ENCODE results near the gene NRXN3. TPM values are rescaled to one million over a fixed set of nuclear protein-coding genes. Genes with fewer than 3 reads are reported as not detected.

NRXN3 gene
- total RNA-seq, 3 donors from 2014 or later: 2.1 to 27.3 (median 2.6) TPM

- H3K4me3 ChIP-seq: no peak overlapping the region
- DNase-seq: no peak
- H3K9me3 ChIP-seq: no peaks in the 10 kb centered on the region
- intact Hi-C loops (cut with DNase I, micrococcal nuclease): no loop called here
- TF ChIP-seq, protein P1, sequence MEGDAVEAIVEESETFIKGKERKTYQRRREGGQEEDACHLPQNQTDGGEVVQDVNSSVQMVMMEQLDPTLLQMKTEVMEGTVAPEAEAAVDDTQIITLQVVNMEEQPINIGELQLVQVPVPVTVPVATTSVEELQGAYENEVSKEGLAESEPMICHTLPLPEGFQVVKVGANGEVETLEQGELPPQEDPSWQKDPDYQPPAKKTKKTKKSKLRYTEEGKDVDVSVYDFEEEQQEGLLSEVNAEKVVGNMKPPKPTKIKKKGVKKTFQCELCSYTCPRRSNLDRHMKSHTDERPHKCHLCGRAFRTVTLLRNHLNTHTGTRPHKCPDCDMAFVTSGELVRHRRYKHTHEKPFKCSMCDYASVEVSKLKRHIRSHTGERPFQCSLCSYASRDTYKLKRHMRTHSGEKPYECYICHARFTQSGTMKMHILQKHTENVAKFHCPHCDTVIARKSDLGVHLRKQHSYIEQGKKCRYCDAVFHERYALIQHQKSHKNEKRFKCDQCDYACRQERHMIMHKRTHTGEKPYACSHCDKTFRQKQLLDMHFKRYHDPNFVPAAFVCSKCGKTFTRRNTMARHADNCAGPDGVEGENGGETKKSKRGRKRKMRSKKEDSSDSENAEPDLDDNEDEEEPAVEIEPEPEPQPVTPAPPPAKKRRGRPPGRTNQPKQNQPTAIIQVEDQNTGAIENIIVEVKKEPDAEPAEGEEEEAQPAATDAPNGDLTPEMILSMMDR (IDR thresholded peaks at IDR 0.05): no peak
- H3K4me1 ChIP-seq (ENCODE audit: low read depth): no peaks in the 10 kb centered on the region
- H3K36me3 ChIP-seq (ENCODE audit: low read depth): no peaks in the 10 kb centered on the region
- no peak for ATAC-seq
Measured at GRCh38 chr14:78173346-78174035, 3.3 kb downstream of the NRXN3 start.

DNA sequence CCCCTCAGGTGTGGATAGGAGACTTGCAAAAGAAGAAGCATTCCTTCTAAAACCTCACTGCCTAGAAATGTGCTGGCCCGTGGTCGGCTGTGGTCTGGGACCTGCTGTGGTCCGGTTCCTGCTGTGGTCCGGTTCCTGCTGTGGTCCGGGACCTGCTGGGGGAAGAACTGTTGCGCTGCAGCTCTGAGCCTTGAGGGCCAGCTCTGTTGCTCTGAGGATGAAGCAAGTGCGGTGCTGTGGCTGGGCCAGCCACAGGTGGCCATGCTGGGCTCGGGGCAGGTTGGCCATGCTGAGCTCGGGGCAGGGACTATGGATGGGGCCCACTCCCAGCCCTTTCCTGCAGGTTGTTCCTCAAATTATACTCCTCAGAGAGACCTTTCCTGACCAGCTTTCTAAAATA, 5.2 kb downstream of the NRXN3 start:
- intact Hi-C loops (cut with DNase I, micrococcal nuclease): no loop called here
- DNase-seq: no peak
- H3K36me3 ChIP-seq (ENCODE audit: low read depth): no peaks in the 10 kb centered on the region
- H3K4me3 ChIP-seq: no peak overlapping the region
- no peaks in the 10 kb centered on the region for H3K4me1 ChIP-seq (ENCODE audit: low read depth)
- TF ChIP-seq, protein P1 (IDR thresholded peaks at IDR 0.05): no peak
- H3K9me3 ChIP-seq: no peaks in the 10 kb centered on the region
- no peak for ATAC-seq

DNA sequence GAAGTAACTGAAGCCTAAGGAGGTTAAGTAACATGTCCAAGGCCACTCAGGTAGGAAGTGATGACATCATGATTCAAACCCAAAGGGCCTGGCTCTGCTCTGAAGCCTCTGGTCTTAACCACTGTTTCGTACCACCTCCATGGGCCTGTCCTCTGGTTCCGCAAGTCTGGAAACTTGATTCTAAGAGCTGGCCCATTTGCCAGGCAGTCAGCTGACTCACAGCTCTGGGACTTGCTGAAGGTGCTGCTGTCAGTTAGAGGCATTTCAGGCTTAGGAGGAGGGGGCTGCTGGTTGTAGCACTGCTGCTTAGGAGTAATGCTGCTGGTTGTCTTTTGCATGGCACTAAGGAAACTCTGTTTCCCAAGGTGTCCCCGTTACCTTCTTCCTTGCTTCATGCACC, 7.9 kb downstream of the NRXN3 start:
- ATAC-seq (no peak), DNase-seq (no peak)
- no peaks in the 10 kb centered on the region for H3K4me1 ChIP-seq (ENCODE audit: low read depth)
- no peaks in the 10 kb centered on the region for H3K9me3 ChIP-seq
- TF ChIP-seq, protein P1 (IDR thresholded peaks at IDR 0.05): no peak
- intact Hi-C loops (cut with DNase I, micrococcal nuclease): no loop called here
- no peak overlapping the region for H3K4me3 ChIP-seq
- no peaks in the 10 kb centered on the region for H3K36me3 ChIP-seq (ENCODE audit: low read depth)

DNA sequence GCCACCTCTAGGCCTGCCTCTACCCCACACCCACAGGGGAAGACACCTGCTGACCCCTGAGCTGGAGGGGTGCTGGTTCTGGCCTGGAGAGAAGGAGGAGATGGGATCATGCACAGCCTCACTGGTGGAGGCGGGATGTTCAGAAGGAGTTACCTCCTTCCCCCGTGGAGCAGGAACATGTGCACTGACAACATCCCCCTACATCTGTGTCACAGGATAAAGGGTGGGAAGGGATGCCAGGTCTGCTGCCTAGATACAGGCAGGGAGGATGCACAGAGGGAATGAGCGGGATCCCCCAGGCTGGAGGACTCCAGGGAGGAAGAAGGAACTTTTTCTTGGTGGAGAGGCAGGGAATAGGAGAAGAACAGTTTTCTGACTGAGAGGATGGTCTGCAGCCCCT, 8.8 kb downstream of the NRXN3 start:
- H3K36me3 ChIP-seq (ENCODE audit: low read depth): no peaks in the 10 kb centered on the region
- no peak overlapping the region for H3K4me3 ChIP-seq
- DNase-seq (no peak), ATAC-seq (no peak)
- no peaks in the 10 kb centered on the region for H3K9me3 ChIP-seq
- intact Hi-C loops (cut with DNase I, micrococcal nuclease): no loop called here
- no peaks in the 10 kb centered on the region for H3K4me1 ChIP-seq (ENCODE audit: low read depth)
- TF ChIP-seq, protein P1 (IDR thresholded peaks at IDR 0.05): no peak

- no peaks in the 10 kb centered on the region for H3K9me3 ChIP-seq
- no peaks in the 10 kb centered on the region for H3K4me1 ChIP-seq (ENCODE audit: low read depth)
- DNase-seq: no peak
- H3K4me3 ChIP-seq: no peak overlapping the region
- intact Hi-C loops (cut with DNase I, micrococcal nuclease): no loop called here
- ATAC-seq: no peak
- no peaks in the 10 kb centered on the region for H3K36me3 ChIP-seq (ENCODE audit: low read depth)
- TF ChIP-seq, protein P1 (IDR thresholded peaks at IDR 0.05): no peak
Measured at GRCh38 chr14:78181270-78181669, 11.1 kb downstream of the NRXN3 start.

DNA sequence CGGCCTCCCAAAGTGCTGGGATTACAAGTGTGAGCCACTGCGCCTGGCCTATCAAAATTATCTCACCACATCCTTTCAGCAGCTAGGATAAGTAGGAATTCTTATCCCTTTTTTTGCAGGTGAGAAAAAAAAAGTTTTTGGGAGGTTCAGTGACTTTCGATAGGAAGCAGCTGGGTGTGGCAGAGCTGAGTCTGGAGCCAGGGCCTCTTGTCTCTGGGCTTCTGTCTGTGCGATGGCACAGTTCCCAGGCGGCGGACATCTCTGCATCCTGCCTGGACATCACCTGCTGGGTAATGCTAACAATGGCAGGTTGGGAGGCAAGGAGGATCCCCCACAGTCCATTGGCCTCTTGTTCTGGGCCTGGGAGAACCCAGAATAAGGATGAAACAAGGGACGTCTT, 12.5 kb downstream of the NRXN3 start:
- intact Hi-C loops (cut with DNase I, micrococcal nuclease): no loop called here
- H3K4me3 ChIP-seq: no peak overlapping the region
- H3K9me3 ChIP-seq: no peaks in the 10 kb centered on the region
- no peak for ATAC-seq
- TF ChIP-seq, protein P1 (IDR thresholded peaks at IDR 0.05): no peak
- no peak for DNase-seq
- H3K36me3 ChIP-seq (ENCODE audit: low read depth): no peaks in the 10 kb centered on the region
- H3K4me1 ChIP-seq (ENCODE audit: low read depth): no peaks in the 10 kb centered on the region
